ENCODE measurements around the gene GTF2I. TPM values are rescaled to one million over a fixed set of nuclear protein-coding genes. Genes with fewer than 3 reads are reported as not detected.

Gene GTF2I
- total and polyA plus RNA-seq, 3 experiments from 2014 or later = 71.3 to 176 (median 176) TPM

- Mint-ChIP-seq H3K9me3 (peaks cover 0 to 7% (median 3%) of the 10 kb centered on the region in 5 donors), H3K36me3 (peaks cover 19 to 79% (median 28%) of the 10 kb centered on the region in 3 donors), H3K27me3 (no peaks in the 10 kb centered on the region), H3K4me1 (no peaks in the 10 kb centered on the region), H3K4me3 (no peak overlapping the region), H3K27ac (peak overlapping the region in 3 of 8 donors; percentile 26 to 42 (median 35))
- ChIA-PET CTCF (interaction anchor here (2.0 kb wide), 1 partner anchor 10 kb away, joined by 5 read pairs; no protein-coding TSS in a partner anchor), POLR2A (no interaction called here)
- Histone ChIP-seq H3K9me3 (ENCODE audit: low read length) (no peaks in the 10 kb centered on the region), H3K4me1 (ENCODE audit: insufficient read depth, low read length) (no peaks in the 10 kb centered on the region), H3K4me3 (ENCODE audit: low read length) (no peak overlapping the region), H3K27ac (ENCODE audit: low read depth, low read length) (no peak overlapping the region), H3K36me3 (ENCODE audit: insufficient read depth, low read length) (peaks cover 22% of the 10 kb centered on the region), H3K27me3 (ENCODE audit: insufficient read depth, low read length, poor library complexity, severe bottlenecking) (no peaks in the 10 kb centered on the region)
- DNase-seq = no peak
Measured at GRCh38 chr7:74708569-74709275, 51.2 kb downstream of the GTF2I start.

GRCh38 chr7:74709880-74710671 lies 52.6 kb downstream of the GTF2I start:
- no peak for DNase-seq
- Mint-ChIP-seq H3K27me3 (no peaks in the 10 kb centered on the region), H3K27ac (peak overlapping the region in 1 of 8 donors; percentile 66), H3K4me1 (no peaks in the 10 kb centered on the region), H3K4me3 (no peak overlapping the region), H3K36me3 (peaks cover 24 to 82% (median 30%) of the 10 kb centered on the region in 3 donors), H3K9me3 (peaks cover 0 to 7% (median 4%) of the 10 kb centered on the region in 5 donors)
- Histone ChIP-seq H3K4me1 (ENCODE audit: insufficient read depth, low read length) (no peaks in the 10 kb centered on the region), H3K36me3 (ENCODE audit: insufficient read depth, low read length) (peaks cover 20% of the 10 kb centered on the region), H3K9me3 (ENCODE audit: low read length) (no peaks in the 10 kb centered on the region), H3K4me3 (ENCODE audit: low read length) (no peak overlapping the region), H3K27ac (ENCODE audit: low read depth, low read length) (no peak overlapping the region), H3K27me3 (ENCODE audit: insufficient read depth, low read length, poor library complexity, severe bottlenecking) (no peaks in the 10 kb centered on the region)
- POLR2A ChIA-PET = interaction anchor here (0.6 kb wide), 1 partner anchor 9 kb away, joined by 3 read pairs; no protein-coding TSS in a partner anchor
- CTCF ChIA-PET = interaction anchor here (2.0 kb wide), 1 partner anchor 9 kb away, joined by 5 read pairs; no protein-coding TSS in a partner anchor

- Mint-ChIP-seq H3K27ac (no peak overlapping the region), H3K4me3 (no peak overlapping the region), H3K4me1 (no peaks in the 10 kb centered on the region), H3K27me3 (no peaks in the 10 kb centered on the region), H3K9me3 (peaks cover 0 to 7% (median 4%) of the 10 kb centered on the region in 5 donors), H3K36me3 (peaks cover 28 to 78% (median 33%) of the 10 kb centered on the region in 3 donors)
- ChIA-PET CTCF (no interaction called here), POLR2A (no interaction called here)
- H3K9me3 ChIP-seq (ENCODE audit: low read length) = no peaks in the 10 kb centered on the region
- no peaks in the 10 kb centered on the region for H3K4me1 ChIP-seq (ENCODE audit: insufficient read depth, low read length)
- no peak for DNase-seq
- H3K4me3 ChIP-seq (ENCODE audit: low read length) = no peak overlapping the region
- no peaks in the 10 kb centered on the region for H3K27me3 ChIP-seq (ENCODE audit: insufficient read depth, low read length, poor library complexity, severe bottlenecking)
- peaks cover 28% of the 10 kb centered on the region for H3K36me3 ChIP-seq (ENCODE audit: insufficient read depth, low read length)
- no peak overlapping the region for H3K27ac ChIP-seq (ENCODE audit: low read depth, low read length)
Measured at GRCh38 chr7:74713567-74713966, 56.0 kb downstream of the GTF2I start.

- H3K27me3 Mint-ChIP-seq = no peaks in the 10 kb centered on the region
- no peak for DNase-seq
- H3K4me3 Mint-ChIP-seq = no peak overlapping the region
- no peaks in the 10 kb centered on the region for H3K9me3 ChIP-seq (ENCODE audit: low read length)
- CTCF ChIA-PET = no interaction called here
- H3K4me3 ChIP-seq (ENCODE audit: low read length) = no peak overlapping the region
- H3K9me3 Mint-ChIP-seq = peaks cover 0 to 5% (median 2%) of the 10 kb centered on the region in 5 donors
- peak overlapping the region in 2 of 8 donors; percentile 29 to 67 for H3K27ac Mint-ChIP-seq
- H3K4me1 Mint-ChIP-seq = no peaks in the 10 kb centered on the region
- no peak overlapping the region for H3K27ac ChIP-seq (ENCODE audit: low read depth, low read length)
- no peaks in the 10 kb centered on the region for H3K27me3 ChIP-seq (ENCODE audit: insufficient read depth, low read length, poor library complexity, severe bottlenecking)
- H3K4me1 ChIP-seq (ENCODE audit: insufficient read depth, low read length) = no peaks in the 10 kb centered on the region
- peaks cover 15 to 71% (median 33%) of the 10 kb centered on the region in 3 donors for H3K36me3 Mint-ChIP-seq
- H3K36me3 ChIP-seq (ENCODE audit: insufficient read depth, low read length) = peaks cover 30% of the 10 kb centered on the region
- POLR2A ChIA-PET = no interaction called here
Measured at GRCh38 chr7:74717889-74718288, 60.4 kb downstream of the GTF2I start.

- H3K27me3 ChIP-seq (ENCODE audit: insufficient read depth, low read length, poor library complexity, severe bottlenecking) = no peaks in the 10 kb centered on the region
- H3K4me3 ChIP-seq (ENCODE audit: low read length) = no peak overlapping the region
- CTCF ChIA-PET = interaction anchor here (1.4 kb wide), 1 partner anchor 9 kb away, joined by 5 read pairs; no protein-coding TSS in a partner anchor
- H3K4me1 ChIP-seq (ENCODE audit: insufficient read depth, low read length) = no peaks in the 10 kb centered on the region
- DNase-seq = no peak
- H3K9me3 Mint-ChIP-seq = peaks cover 0 to 2% (median under 1%) of the 10 kb centered on the region in 5 donors
- no peaks in the 10 kb centered on the region for H3K27me3 Mint-ChIP-seq
- no peak overlapping the region for H3K4me3 Mint-ChIP-seq
- no peak overlapping the region for H3K27ac ChIP-seq (ENCODE audit: low read depth, low read length)
- no peaks in the 10 kb centered on the region for H3K4me1 Mint-ChIP-seq
- H3K36me3 ChIP-seq (ENCODE audit: insufficient read depth, low read length) = peaks cover 30% of the 10 kb centered on the region
- peak overlapping the region in 1 of 8 donors; percentile 6 for H3K27ac Mint-ChIP-seq
- no peaks in the 10 kb centered on the region for H3K9me3 ChIP-seq (ENCODE audit: low read length)
- H3K36me3 Mint-ChIP-seq = peaks cover 12 to 69% (median 31%) of the 10 kb centered on the region in 3 donors
- POLR2A ChIA-PET = no interaction called here
Measured at GRCh38 chr7:74718336-74718735, 60.8 kb downstream of the GTF2I start.

GRCh38 chr7:74722153-74722552 lies 64.6 kb downstream of the GTF2I start:
- no peaks in the 10 kb centered on the region for H3K27me3 Mint-ChIP-seq
- ChIA-PET POLR2A (no interaction called here), CTCF (no interaction called here)
- no peaks in the 10 kb centered on the region for H3K27me3 ChIP-seq (ENCODE audit: insufficient read depth, low read length, poor library complexity, severe bottlenecking)
- H3K4me3 Mint-ChIP-seq = no peak overlapping the region
- H3K9me3 ChIP-seq (ENCODE audit: low read length) = no peaks in the 10 kb centered on the region
- H3K27ac Mint-ChIP-seq = peak overlapping the region in 1 of 8 donors; percentile 2
- peaks cover 4 to 60% (median 38%) of the 10 kb centered on the region in 3 donors for H3K36me3 Mint-ChIP-seq
- DNase-seq = no peak
- no peak overlapping the region for H3K4me3 ChIP-seq (ENCODE audit: low read length)
- no peaks in the 10 kb centered on the region for H3K9me3 Mint-ChIP-seq
- H3K36me3 ChIP-seq (ENCODE audit: insufficient read depth, low read length) = peaks cover 19% of the 10 kb centered on the region
- H3K27ac ChIP-seq (ENCODE audit: low read depth, low read length) = no peak overlapping the region
- no peaks in the 10 kb centered on the region for H3K4me1 ChIP-seq (ENCODE audit: insufficient read depth, low read length)
- H3K4me1 Mint-ChIP-seq = peaks cover 0 to 5% (median 3%) of the 10 kb centered on the region in 3 donors

- H3K9me3 Mint-ChIP-seq = no peaks in the 10 kb centered on the region
- H3K27ac Mint-ChIP-seq = peak overlapping the region in 5 of 8 donors; percentile 26 to 84 (median 50)
- no peak for DNase-seq
- peaks cover 0 to 43% (median 20%) of the 10 kb centered on the region in 3 donors for H3K36me3 Mint-ChIP-seq
- Histone ChIP-seq H3K36me3 (ENCODE audit: insufficient read depth, low read length) (peaks cover 4% of the 10 kb centered on the region), H3K27ac (ENCODE audit: low read depth, low read length) (no peak overlapping the region), H3K9me3 (ENCODE audit: low read length) (no peaks in the 10 kb centered on the region), H3K27me3 (ENCODE audit: insufficient read depth, low read length, poor library complexity, severe bottlenecking) (no peaks in the 10 kb centered on the region), H3K4me1 (ENCODE audit: insufficient read depth, low read length) (no peaks in the 10 kb centered on the region), H3K4me3 (ENCODE audit: low read length) (no peak overlapping the region)
- POLR2A ChIA-PET = no interaction called here
- no peak overlapping the region for H3K4me3 Mint-ChIP-seq
- H3K4me1 Mint-ChIP-seq = peaks cover 0 to 5% (median 3%) of the 10 kb centered on the region in 3 donors
- CTCF ChIA-PET = no interaction called here
- H3K27me3 Mint-ChIP-seq = no peaks in the 10 kb centered on the region
Measured at GRCh38 chr7:74725840-74726239, 68.3 kb downstream of the GTF2I start.

All from CD8-positive, alpha-beta memory T cell (primary cell).